HG03039 (cell line): ENCODE data around the gene ATP2A2.

ENCODE experiments used
- ATAC-seq: cut with Tn5 transposase; IDR thresholded peaks from one replicate; pipeline ENCODE4 v1.9.1; 2021; ENCODE audit warnings: mild to moderate bottlenecking, moderate library complexity; ENCODE audit not compliant: unreplicated experiment

Gene ATP2A2

GRCh38 chr12:110289044-110289710 lies 8.1 kb downstream of the ATP2A2 start:
- ATAC-seq, result no peak

DNA sequence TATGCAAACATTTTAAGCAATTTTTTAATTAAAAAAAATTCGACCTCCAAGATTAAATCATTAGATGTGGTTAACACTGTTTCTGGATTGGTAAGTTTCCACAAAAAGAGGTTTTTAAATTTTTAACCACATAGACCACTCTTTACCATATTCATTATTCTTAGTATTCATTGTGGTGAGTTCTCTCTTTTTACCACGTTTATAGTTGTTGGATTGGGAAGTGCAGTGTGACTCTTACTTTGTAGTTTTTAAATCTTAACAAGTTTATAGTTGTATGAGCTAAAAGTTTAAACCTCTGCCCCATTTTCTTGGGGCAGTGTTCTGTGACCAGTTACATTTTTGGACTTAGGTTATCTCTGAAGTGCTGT lies 8.6 kb downstream of the ATP2A2 start:
- no peak for ATAC-seq

GRCh38 chr12:110301065-110301806 lies 20.2 kb downstream of the ATP2A2 start:
- no peak for ATAC-seq

- no peak for ATAC-seq
Measured at GRCh38 chr12:110304061-110304551, 23.1 kb downstream of the ATP2A2 start.

- no peak for ATAC-seq
Measured at GRCh38 chr12:110307372-110307771, 26.3 kb downstream of the ATP2A2 start.

DNA sequence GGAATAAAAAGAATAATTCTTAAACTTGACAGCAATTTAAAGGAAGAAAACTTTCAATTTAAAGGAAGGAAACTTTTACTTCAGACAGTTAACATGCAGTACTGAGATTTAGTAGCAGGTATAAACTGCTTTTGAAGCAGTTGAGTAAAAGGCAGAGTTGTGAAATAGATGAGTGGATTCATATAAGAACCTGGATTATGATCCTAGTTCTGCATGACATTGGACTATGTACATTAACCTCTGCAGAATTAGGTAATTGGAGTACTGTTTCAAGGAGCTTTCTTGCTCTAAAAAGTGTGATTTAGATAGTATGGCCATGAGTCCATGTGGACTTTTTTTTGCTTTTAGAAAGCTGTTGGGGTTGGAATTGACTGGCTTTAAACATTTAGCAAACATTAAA lies 29.7 kb downstream of the ATP2A2 start:
- ATAC-seq, result no peak

DNA sequence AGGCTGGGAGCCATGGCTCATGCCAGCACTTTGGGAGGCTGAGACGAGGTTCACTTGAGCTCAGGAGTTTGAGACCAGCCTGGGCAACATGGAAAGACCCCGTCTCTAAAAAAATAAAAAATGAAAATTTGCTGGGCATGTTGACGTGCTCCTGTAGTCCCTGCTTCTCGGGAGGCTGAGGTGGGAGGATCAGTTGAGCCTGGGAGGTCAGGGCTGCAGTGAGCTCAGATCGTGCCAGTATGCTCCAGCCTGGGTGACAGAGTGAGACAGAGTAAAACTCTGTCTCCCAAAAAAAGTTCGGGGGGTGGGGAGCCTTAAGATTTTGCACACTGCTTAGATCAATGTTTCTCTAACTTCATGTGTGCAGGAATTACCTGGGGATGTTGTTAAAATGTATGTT lies 30.9 kb downstream of the ATP2A2 start:
- ATAC-seq, result no peak

GRCh38 chr12:110312581-110313360 lies 31.7 kb downstream of the ATP2A2 start:
- ATAC-seq, result no peak

- no peak for ATAC-seq
Measured at GRCh38 chr12:110314308-110314707, 33.3 kb downstream of the ATP2A2 start.

DNA sequence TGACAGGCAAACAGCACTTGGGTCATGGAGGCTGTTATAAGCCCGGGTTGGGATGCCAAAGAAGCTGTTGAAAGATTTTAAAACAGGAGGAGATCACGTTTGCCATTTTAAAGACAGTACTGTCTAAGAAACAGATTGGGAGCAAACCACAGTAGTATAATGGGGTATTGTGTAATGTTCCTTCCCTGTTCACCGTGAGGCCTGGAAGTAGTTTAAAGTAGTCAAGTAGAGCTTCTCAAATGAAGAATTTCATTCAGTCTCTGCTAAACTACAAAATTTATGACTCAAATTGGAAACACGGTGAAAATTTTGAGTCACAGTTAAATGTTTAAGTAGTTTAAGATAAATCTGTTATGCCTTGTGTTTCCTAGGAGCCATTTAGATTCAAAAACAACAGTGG lies 35.8 kb downstream of the ATP2A2 start:
- ATAC-seq, result no peak

DNA sequence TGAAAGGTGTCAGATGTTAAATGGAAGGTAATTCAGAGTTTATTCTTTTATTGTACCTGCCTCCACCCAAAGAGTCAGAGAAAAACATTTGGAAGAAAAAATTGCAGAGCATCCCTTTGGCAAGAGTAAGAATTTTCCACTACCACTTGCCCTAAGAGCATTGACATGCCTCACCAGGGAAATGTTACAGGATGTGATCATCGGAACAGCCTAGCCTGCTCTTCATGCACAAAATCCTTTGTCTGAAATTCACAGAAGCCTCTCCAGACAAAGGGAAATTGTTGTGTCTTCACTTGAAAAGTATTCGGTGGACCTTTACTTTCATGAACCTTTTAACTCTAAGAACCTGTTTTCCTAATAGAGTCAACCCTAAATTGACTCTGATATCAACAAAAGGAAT lies 36.9 kb downstream of the ATP2A2 start:
- no peak for ATAC-seq

DNA sequence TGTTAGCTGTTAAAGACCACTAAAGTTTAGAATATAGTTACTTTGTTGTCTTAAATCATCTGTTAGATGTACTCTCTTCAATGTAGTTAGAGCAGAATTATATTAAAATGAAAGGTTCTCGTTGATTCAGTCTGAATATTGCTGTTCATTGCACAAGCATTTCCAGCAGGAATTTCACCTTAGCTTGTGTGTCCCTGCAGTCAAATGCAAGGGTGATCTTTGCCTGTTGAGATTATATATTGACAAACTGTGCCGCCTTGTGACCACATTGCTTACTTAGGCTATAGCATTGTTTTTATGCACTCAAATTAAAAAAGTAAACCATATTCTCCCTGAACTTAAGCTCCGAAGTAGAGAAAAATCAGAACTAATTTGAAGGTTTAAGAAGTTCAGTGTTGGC lies 39.5 kb downstream of the ATP2A2 start:
- no peak for ATAC-seq

DNA sequence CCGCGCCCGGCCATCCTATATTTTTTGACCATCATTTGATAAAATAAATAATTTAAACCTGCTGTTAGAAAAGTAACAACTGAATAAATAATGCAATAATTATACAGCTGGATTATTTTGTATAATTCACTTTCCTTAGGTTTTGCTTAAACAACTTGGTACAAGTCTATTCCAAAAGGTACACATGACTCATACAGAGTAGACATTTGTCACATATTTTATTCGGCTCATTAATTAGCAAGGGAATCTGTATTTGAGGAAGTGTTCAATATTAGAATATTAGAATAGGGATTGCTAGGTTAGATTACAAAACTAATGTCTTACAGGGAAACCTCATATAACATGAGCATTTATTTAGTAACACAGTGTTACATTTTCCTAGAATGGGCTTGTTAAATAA lies 48.7 kb downstream of the ATP2A2 start:
- no peak for ATAC-seq

DNA sequence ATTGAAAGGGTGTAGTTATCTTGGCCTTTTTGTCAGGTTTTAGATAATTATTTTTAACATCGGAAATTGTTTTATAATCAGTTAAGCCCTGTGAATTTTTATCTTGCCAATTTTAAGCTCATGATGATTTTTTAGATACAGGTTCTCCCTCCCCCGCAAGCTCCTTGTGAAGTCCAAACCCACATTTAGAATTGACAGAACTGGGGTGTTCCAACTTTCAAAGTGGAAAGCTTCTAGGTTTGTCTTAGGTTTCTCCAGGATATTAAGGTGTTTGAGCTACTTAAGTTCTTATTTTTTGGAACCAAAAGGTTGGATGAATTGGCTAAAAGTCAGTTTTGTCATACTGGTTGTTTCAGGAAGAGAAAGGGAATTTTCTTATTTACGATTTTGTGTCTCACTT lies 49.1 kb downstream of the ATP2A2 start:
- ATAC-seq, result no peak

DNA sequence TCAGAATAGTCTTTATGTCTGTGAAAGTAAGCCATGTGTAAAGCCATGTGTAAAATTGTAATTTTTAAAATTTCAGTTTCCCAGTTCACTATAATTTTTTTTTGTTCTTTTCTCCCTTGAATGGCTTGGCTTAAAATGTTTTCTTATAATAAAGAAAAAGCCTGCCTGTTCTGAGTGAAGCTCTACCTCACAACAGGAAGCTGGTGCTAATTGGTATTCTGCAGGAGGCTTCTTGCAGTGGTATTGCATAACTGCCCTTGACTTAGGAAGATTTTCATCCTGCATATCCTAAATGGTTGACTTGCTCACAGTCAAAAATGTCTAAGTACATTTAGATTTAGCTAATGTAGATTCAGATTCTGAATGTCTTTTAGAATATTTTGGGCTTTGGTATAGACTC lies 49.5 kb downstream of the ATP2A2 start:
- ATAC-seq, result no peak

DNA sequence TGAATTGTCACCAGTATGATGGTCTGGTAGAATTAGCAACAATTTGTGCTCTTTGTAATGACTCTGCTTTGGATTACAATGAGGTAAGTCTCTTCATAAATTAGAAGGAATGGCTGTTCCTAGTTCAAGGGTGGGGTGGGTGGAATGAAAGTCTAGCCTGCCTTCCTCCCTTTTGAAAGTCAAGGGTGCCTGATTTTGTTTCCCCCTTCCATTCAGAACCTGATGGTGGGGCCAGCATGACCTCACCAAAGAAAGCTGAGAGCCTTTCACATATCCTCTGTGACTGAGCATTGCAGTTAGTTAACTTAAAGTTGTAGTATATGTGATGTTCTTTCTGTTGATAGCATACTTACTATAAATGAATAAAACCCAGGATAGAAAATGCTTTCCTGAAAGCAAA lies 52.2 kb downstream of the ATP2A2 start:
- no peak for ATAC-seq

GRCh38 chr12:110335481-110336045 lies 54.5 kb downstream of the ATP2A2 start:
- no peak for ATAC-seq

GRCh38 chr12:110337912-110338710 lies 57.1 kb downstream of the ATP2A2 start:
- no peak for ATAC-seq

DNA sequence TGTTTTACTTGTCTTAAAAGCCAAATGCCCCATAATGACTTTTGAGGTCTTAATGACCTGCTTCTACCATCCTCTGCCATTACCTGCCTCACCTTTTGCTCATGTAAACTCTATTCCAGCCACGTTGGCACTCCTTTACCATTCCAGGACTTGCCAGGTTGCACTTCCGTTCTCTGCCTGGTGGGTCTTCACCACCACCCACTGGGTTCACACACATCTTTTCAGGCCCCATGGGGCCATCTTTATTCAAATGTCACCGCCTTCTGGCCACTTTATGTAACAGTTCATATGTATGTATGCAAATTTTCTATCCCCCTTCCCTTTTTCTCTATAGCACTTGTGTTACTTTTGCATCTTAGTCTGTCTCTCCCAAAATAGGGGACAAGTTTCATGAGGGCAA lies 57.7 kb downstream of the ATP2A2 start:
- no peak for ATAC-seq

DNA sequence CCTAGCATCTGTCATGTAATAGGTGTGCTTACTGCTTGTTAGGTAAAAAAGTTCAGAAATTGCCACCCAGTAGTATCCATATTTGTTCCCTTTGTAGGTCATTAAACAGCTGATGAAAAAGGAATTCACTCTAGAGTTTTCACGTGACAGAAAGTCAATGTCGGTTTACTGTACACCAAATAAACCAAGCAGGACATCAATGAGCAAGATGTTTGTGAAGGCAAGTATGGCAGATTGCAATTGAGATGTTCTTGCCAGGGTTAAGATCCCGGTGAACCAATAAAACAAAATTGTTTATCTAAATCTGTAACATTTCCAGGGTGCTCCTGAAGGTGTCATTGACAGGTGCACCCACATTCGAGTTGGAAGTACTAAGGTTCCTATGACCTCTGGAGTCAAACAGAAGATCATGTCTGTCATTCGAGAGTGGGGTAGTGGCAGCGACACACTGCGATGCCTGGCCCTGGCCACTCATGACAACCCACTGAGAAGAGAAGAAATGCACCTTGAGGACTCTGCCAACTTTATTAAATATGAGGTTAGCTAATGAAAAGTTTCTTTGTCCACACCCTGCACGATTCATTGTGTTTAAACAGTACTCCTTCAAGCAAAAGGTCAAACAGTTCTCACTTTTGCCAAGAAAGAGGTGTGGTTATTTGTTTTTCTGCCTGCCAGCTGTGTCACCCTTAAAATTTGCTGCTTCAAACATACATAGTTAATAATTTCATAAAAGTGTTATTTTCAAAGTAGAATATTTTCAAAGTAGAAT lies 58.3 kb downstream of the ATP2A2 start:
- ATAC-seq, result no peak
